Gastroesophageal sphincter (tissue), 4 donors: ENCODE data around the gene GFI1. TPM values are rescaled to one million over a fixed set of nuclear protein-coding genes. Genes with fewer than 3 reads are reported as not detected.

Experiments used
- ATAC-seq: fragments of 150-250 bp; one replicate; pipeline ENCODE4 v1.9.1; 2016; ENCODE audit warnings: mild to moderate bottlenecking, moderate library complexity
- H3K27ac ChIP-seq, 4 donors: fragments of 200-600 bp; sonication (generic) in 3 of 4; 1 replicate in 3 of 4; 2 replicates in 1 of 4; pipeline ENCODE4 v1.5.1; 2016 to 2019
- H3K27me3 ChIP-seq: fragments of 200-600 bp; sonication (generic); one replicate; pipeline ENCODE4 v1.5.1; 2019
- H3K36me3 ChIP-seq, 2 donors: fragments of 200-600 bp; sonication (generic); one replicate each; pipeline ENCODE4 v1.5.1; 2019; ENCODE audit warnings: control low read depth in 1 of 2
- H3K4me1 ChIP-seq, 3 donors: fragments of 200-600 bp; sonication (generic); 1 replicate in 2 of 3; 2 replicates in 1 of 3; pipeline ENCODE4 v1.5.1; 2016 to 2019; ENCODE audit warnings: control low read depth in 2 of 3
- H3K4me3 ChIP-seq, 2 donors: fragments of 200-600 bp; sonication (generic); one replicate each; pipeline ENCODE4 v1.5.1; 2019; ENCODE audit warnings: mild to moderate bottlenecking in 1 of 2, moderate library complexity in 1 of 2
- H3K9me3 ChIP-seq, 3 donors: fragments of 200-600 bp; sonication (generic); one replicate each; pipeline ENCODE4 v1.5.1; 2017 to 2019; ENCODE audit warnings: control low read depth in 2 of 3
- EP300 ChIP-seq: sonication (generic); formaldehyde crosslinking; IDR thresholded peaks from one replicate; pipeline ENCODE4 v1.6.1; 2017; ENCODE audit warnings: antibody characterized with exemption, mild to moderate bottlenecking
- POLR2A ChIP-seq, 2 donors: fragments of 450-650 bp; IDR thresholded peaks; one replicate each; pipeline ENCODE4 v1.6.1; 2017; ENCODE audit warnings: antibody characterized with exemption in 2 of 2, mild to moderate bottlenecking in 2 of 2, moderate library complexity in 1 of 2
- POLR2AphosphoS5 ChIP-seq: sonication (generic); formaldehyde crosslinking; IDR thresholded peaks from one replicate; pipeline ENCODE4 v1.6.1; 2017; ENCODE audit warnings: antibody characterized with exemption
- WGBS, 2 donors: methylation state at CpG; one replicate each; pipeline ENCODE4 v1.1.5; 2018; ENCODE audit warnings: low coverage in 1 of 2; 5-methylcytosine and 5-hydroxymethylcytosine counted together
- total RNA-seq, 4 donors: library from RNA; depleted of rRNA; stranded (reverse); fragments of >200 nt; gene quantifications; one replicate each; pipeline ENCODE4 v1.1.0, GENCODE V29; 2016
- TF ChIP-seq, protein P1 (sequence below), 4 experiments: fragments of 200-600 bp in 2 of 4; fragments of 450-650 bp in 2 of 4; sonication (generic) in 1 of 4; IDR thresholded peaks; one replicate each; pipeline ENCODE4 v1.5.1; 2017 to 2019; ENCODE audit warnings: antibody characterized with exemption in 4 of 4, mild to moderate bottlenecking in 2 of 4, moderate library complexity in 2 of 4

Gene GFI1
- total RNA-seq, 4 donors from 2014 or later, result 0.27 to 0.94 (median 0.59) TPM; not detected in 1

DNA sequence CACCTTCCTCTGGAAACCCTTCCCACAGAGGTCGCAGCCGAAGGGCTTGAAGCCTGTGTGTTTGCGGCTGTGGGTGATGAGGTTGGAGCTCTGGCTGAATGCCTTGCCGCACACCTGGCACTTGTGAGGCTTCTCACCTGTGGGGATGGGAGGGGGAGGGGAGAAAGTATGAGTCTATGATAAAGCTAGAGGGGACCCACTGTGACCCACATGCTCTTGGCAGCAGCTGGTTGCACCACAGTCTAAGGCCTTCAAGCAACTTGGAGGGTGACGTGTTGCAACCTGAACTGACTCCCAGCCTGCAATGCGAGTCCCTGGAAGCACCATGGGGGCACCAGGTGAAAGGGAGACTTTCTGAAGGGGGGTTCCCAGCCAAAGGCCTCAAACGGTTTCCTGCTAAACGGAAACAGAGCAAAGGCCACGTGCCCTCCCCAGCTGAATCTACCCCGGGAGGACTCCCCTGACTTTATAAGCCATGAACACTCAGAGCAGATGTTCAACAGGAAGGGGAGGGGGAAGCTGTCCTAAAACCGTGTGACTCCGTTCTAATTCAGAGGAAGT lies 10.6 kb downstream of the GFI1 start:
- H3K4me3 ChIP-seq, result no peak overlapping the region
- no peak for TF ChIP-seq EP300
- TF ChIP-seq POLR2A (IDR thresholded peaks at IDR 0.05), result no peak
- TF ChIP-seq POLR2AphosphoS5, result no peak
- TF ChIP-seq, protein P1, sequence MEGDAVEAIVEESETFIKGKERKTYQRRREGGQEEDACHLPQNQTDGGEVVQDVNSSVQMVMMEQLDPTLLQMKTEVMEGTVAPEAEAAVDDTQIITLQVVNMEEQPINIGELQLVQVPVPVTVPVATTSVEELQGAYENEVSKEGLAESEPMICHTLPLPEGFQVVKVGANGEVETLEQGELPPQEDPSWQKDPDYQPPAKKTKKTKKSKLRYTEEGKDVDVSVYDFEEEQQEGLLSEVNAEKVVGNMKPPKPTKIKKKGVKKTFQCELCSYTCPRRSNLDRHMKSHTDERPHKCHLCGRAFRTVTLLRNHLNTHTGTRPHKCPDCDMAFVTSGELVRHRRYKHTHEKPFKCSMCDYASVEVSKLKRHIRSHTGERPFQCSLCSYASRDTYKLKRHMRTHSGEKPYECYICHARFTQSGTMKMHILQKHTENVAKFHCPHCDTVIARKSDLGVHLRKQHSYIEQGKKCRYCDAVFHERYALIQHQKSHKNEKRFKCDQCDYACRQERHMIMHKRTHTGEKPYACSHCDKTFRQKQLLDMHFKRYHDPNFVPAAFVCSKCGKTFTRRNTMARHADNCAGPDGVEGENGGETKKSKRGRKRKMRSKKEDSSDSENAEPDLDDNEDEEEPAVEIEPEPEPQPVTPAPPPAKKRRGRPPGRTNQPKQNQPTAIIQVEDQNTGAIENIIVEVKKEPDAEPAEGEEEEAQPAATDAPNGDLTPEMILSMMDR (IDR thresholded peaks at IDR 0.05), result no peak
- H3K36me3 ChIP-seq, result no peaks in the 10 kb centered on the region
- peaks cover 55% of the 10 kb centered on the region for H3K27me3 ChIP-seq
- whole genome bisulfite sequencing, 2 donors, result 30 to 43% methylated on average over 7 of the region's 12 CpGs
- H3K27ac ChIP-seq, result no peak overlapping the region
- H3K9me3 ChIP-seq, result no peaks in the 10 kb centered on the region
- H3K4me1 ChIP-seq, result peaks cover 0 to 10% (median 4%) of the 10 kb centered on the region in 3 donors
- ATAC-seq, result peak; percentile 28

DNA sequence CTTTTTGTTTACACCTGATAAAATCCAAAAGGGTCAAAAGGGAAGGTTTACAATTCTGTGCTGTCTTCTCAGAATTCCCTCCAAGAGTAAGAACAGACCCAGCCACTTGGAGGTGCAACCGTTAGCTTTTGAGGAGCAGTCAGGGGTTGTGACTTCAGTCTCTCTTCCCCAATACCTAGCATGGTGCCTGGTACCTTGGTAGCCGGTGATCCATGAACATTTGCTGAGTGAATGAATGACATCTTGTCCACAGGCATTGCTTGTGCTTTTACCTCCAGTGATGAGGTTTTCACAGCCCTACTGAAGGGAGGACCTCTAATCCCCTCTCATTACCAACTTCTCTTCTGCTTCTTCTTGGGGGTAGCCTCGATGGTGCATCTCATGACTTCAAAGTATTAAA lies 11.7 kb downstream of the GFI1 start:
- no peak overlapping the region for H3K4me3 ChIP-seq
- TF ChIP-seq POLR2AphosphoS5, result no peak
- TF ChIP-seq, protein P1 (IDR thresholded peaks at IDR 0.05), result no peak

DNA sequence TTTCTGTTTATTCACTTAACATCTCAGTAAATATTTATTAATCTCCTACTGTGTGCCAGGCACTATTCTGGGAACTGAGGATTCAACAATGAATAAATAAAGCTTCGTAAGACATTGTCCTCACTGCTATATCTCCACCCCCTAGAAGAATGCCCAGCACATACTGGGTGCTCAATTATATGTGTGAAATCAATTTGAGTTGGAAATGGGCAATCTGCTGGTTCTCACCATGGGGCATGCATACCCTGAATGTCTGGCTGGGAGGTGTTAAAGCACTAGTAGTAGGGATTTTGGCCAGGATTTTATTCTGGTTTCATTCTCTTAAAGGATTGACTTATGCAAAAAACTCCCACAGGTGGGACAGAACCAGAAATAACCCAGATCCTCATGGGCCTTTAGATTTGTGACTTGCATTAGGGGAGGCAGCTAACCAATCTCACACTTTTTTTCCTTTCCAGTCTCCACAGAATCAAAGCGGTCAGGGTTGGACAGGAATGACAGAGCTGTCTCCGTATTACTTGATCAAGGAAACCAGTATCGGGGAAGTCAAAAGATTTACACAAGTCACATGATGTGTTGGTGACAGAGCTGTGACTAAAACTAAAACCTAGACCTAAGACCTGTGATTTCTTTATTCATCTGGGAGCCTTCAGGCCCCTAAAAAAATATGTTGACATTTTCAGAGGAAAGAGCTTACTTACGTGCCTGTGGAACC lies 12.8 kb downstream of the GFI1 start:
- no peak overlapping the region for H3K4me3 ChIP-seq
- WGBS, 2 donors, result 66 to 72% methylated on average over 2 to 5 of the region's 5 CpGs
- no peak for TF ChIP-seq EP300
- TF ChIP-seq, protein P1 (IDR thresholded peaks at IDR 0.05), result no peak
- TF ChIP-seq POLR2AphosphoS5, result no peak
- no peak for TF ChIP-seq POLR2A (IDR thresholded peaks at IDR 0.05)
- no peak overlapping the region for H3K27ac ChIP-seq
- H3K36me3 ChIP-seq, result no peaks in the 10 kb centered on the region
- ATAC-seq, result no peak
- no peaks in the 10 kb centered on the region for H3K9me3 ChIP-seq
- no peaks in the 10 kb centered on the region for H3K4me1 ChIP-seq
- peaks cover 33% of the 10 kb centered on the region for H3K27me3 ChIP-seq

More for the DNA sequence above, 11.7 kb downstream of the GFI1 start:
- WGBS, 2 donors, result 64 to 72% methylated on average over 3 of the region's 3 CpGs
- ATAC-seq, result no peak
- H3K9me3 ChIP-seq, result no peaks in the 10 kb centered on the region
- H3K27me3 ChIP-seq, result peaks cover 44% of the 10 kb centered on the region
- H3K4me1 ChIP-seq, result no peaks in the 10 kb centered on the region
- H3K36me3 ChIP-seq, result no peaks in the 10 kb centered on the region
- H3K27ac ChIP-seq, result no peak overlapping the region

DNA sequence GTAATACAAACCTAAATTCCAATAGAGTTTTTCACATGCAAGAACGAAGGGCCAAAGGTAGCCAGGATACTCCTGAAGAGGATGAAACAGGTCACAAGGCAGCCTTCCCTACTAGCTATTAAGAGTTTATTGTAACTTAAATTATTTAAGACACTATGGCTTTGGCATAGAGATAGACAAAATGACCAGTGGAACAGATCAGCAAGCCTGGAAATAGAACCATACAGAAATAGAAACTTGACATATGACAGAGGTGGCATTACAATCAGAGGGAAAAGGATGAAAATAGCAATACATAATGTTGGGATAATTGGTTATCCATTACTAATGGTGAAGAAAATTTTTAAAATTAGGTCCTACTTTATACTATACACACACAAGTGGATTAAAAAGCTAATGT lies 16.5 kb downstream of the GFI1 start:
- no peak for TF ChIP-seq POLR2A (IDR thresholded peaks at IDR 0.05)
- TF ChIP-seq POLR2AphosphoS5, result no peak
- TF ChIP-seq, protein P1 (IDR thresholded peaks at IDR 0.05), result no peak
- no peak for TF ChIP-seq EP300
- 88 to 92% methylated on average over 1 of the region's 1 CpG for WGBS, 2 donors

More for the DNA sequence above, 16.5 kb downstream of the GFI1 start:
- no peak for ATAC-seq
- Histone ChIP-seq H3K27me3 (peaks cover 12% of the 10 kb centered on the region), H3K4me3 (no peak overlapping the region), H3K27ac (no peak overlapping the region), H3K4me1 (no peaks in the 10 kb centered on the region), H3K36me3 (no peaks in the 10 kb centered on the region), H3K9me3 (no peaks in the 10 kb centered on the region)
